Measurements from ENCODE around the gene UBE2D3. TPM values are rescaled to one million over a fixed set of nuclear protein-coding genes. Genes with fewer than 3 reads are reported as not detected.

The UBE2D3 gene
- total RNA-seq, 1 experiment from 2014 or later, result 522 TPM

DNA sequence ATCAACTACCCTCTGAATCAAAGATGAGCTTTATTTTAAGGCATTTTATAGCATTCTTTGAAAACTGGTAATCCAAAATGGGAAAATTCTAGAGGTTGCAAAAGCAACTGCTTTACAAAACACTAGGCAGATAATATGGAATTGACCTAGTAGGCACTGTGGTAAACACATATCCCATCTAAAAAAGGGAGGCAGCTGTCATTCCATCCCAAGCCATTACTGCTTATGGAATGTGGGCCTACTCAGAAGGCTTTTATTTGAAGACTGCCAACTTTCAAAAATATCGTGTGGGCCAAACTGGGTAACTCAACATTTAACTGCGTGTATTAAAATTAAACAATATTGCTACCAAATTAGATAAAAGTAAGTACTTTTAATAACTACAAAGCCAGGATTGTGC lies 19.3 kb downstream of the UBE2D3 start:
- DNase-seq (ENCODE audit: low spot score), result no peak
- in situ Hi-C loops (cut with HindIII; ENCODE audit: low sequenced_read_pairs), result loop anchor here (10.0 kb wide), 1 partner anchor 183 kb away; no protein-coding TSS in a partner anchor

DNA sequence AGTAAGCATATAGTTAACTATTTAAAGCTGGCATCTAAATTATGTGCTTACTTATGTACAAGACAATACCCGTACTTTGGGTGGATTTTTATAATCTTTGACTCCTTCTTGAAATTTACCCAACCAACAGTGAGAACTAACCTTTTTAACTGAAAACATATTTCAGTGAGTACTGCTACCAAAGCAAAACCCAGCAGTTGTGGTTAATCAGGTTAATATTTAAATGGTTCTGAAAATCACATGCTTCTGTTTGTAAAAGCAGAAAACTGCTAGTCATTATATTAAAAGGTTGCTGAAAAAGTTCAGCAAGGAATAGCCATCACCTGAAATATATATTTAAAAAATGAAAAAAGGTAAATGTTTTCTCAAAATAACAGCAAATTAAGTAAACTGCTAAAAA lies 20.0 kb downstream of the UBE2D3 start:
- in situ Hi-C loops (cut with HindIII; ENCODE audit: low sequenced_read_pairs), result loop anchor here (10.0 kb wide), 1 partner anchor 183 kb away; no protein-coding TSS in a partner anchor
- no peak for DNase-seq (ENCODE audit: low spot score)

DNA sequence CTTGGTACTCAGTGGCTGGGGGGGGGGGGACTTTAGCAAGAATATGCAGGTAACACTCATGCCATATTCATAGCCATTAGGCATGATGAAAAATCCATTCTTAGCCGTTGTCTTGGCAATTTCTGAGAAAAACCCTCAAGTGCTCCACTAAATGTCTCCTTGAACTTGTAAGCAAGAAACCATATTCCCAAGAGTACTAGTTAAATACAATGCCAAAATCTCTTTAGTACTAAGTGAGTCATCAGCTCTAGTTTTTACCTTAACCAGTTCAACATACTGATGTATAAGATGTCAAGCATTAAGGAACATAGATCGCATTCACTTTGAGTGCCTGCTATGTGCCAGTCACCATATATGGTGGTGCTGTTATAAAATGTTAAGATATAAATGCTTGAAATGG lies 27.5 kb downstream of the UBE2D3 start:
- in situ Hi-C loops (cut with HindIII; ENCODE audit: low sequenced_read_pairs), result loop anchor here (10.0 kb wide), 1 partner anchor 175 kb away; no protein-coding TSS in a partner anchor
- no peak for DNase-seq (ENCODE audit: low spot score)

DNA sequence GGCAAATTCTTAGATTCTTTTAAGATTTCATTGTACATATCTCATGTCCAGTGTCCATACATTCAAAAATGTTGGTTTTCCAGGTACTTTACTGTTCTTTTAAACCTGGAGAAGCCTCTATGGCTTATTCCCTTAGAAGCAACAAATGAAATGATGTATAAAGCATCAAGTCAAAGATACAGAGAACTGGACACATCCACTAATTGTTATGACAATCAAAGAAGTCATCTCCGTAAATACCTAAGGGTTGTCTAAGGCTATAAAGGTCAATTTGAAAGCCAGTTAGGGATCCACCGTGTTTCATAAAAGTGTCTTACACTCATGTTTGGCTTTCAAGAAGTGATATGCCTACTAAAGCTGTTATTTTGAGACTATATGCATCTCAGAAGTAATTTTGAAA lies 32.4 kb downstream of the UBE2D3 start:
- in situ Hi-C loops (cut with HindIII; ENCODE audit: low sequenced_read_pairs), result no loop called here

DNA sequence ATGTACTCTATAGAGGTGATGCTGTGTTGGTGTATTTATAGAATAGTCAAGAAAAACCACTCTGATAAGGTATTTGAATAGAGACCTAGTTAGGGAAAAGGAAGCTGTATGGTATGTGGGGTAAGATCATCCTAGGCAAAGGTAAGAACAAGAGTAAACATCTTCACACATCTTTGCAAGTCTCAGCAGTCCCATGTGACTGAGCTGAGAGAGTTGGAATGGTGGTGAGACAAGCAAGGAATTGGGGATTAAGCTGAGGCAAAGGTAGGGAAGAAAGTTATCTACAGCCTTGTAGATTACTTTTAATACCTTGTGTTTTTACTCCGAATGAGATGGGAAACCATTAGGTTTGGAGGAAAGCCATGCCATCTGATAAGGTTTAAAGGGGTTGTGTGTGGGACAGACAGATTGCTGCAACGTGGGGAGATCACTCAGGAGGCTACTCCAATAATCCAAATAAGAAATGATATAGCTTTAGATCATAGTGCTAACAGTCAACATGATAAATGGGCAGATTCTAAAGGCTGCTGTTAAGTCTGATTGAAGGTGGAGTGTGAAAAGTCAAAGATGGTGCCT lies 34.9 kb downstream of the UBE2D3 start:
- in situ Hi-C loops (cut with HindIII; ENCODE audit: low sequenced_read_pairs), result no loop called here
- DNase-seq (ENCODE audit: low spot score), result no peak

More for the DNA sequence above, 32.4 kb downstream of the UBE2D3 start:
- no peak for DNase-seq (ENCODE audit: low spot score)

DNA sequence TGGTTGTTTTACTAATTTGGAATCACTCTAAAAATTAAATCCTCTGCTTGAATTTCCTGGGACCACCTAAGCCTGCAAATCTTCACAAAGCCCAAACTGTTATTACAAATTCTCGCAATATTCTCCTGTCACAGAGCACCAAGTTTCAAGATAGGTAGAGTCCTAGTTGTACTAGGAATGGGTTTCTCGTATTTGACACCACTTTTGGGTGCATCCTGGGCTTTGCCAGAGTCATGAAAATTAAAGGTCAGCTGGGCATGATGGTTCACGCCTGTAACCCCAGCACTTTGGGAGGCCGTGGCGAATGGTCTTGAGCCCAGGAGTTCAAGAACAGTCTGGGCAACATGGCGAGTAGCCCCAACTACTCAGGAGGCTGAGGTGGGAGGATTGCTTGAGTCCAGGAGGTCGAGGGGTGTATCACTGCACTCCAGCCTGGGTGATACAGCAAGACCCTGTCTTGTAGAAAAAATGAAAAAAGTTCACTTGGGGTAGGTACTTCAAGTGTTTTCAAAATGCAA lies 36.0 kb downstream of the UBE2D3 start:
- in situ Hi-C loops (cut with HindIII; ENCODE audit: low sequenced_read_pairs), result no loop called here

DNA sequence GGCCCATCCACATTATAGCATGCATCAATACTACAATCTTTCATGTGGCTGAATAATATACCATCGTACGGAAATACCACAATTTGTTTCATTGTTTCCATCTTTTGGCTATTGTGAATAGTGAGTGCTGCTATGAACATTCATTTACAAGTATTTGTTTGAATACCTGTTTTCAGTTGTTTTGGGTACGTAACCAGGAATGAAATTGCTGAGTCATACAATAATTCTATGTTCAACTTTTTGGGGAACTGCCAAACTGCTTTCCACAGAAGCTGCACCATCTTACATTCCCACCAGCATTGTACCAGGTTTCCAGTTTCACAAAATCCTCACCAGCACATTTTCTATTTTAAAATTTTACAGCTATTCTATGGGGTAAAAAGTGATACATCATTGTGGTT lies 38.0 kb downstream of the UBE2D3 start:
- in situ Hi-C loops (cut with HindIII; ENCODE audit: low sequenced_read_pairs), result no loop called here
- no peak for DNase-seq (ENCODE audit: low spot score)

More for the DNA sequence above, 36.0 kb downstream of the UBE2D3 start:
- no peak for DNase-seq (ENCODE audit: low spot score)

DNA sequence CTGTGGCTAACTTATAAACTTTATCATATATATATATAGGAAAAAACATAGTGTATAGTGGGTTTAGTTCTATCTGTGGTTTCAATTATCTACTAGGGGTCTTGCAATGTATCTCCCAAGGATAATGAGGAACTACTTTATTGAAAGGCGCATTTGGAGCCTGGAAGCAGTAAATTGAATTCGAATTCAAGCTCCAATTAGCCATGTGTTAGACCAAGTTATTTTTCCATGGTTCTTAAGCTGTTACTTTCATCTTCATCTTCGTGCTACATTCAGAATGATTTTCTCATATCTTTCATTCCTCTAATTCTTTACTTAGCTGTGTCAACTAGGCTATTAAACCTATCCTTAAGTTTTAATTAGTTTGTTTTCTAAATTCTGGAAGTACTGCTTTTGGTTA lies 39.4 kb downstream of the UBE2D3 start:
- no peak for DNase-seq (ENCODE audit: low spot score)
- in situ Hi-C loops (cut with HindIII; ENCODE audit: low sequenced_read_pairs), result no loop called here

DNA sequence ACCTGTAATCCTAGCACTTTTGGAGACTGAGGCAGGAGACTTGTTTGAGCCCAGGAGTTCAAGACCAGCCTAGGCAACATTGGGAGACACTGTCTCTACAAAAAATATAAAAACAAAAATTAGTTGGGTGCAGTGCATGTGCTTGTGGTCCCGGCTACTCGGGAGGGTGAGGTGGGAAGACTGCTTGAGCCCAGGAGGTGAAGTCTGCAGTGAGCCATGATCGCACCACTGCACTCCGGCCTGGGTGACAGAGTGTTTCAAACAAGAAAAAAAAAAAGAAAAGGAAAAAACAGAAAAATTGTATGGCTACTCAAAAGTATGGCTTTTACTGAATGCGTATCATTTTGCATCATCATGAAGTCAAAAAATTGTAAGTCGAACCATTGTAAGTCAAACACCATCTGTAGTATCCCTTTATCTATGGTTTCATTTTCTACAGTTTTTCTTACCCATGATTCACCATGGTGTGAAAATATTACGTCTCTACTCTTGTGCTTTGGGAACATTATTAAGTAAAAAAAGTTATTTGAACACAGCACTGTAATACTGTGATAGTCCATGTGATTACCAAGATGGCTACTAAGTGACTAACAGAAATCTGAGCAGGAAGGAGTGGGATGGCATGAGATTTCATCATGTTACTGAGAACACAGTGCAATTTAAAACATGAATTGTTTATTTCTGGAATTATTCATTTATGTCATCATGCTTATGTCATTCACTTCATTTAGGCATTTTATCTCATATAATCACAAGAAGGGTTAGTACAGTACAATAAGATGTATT lies 40.1 kb downstream of the UBE2D3 start:
- in situ Hi-C loops (cut with HindIII; ENCODE audit: low sequenced_read_pairs), result no loop called here
- no peak for DNase-seq (ENCODE audit: low spot score)

DNA sequence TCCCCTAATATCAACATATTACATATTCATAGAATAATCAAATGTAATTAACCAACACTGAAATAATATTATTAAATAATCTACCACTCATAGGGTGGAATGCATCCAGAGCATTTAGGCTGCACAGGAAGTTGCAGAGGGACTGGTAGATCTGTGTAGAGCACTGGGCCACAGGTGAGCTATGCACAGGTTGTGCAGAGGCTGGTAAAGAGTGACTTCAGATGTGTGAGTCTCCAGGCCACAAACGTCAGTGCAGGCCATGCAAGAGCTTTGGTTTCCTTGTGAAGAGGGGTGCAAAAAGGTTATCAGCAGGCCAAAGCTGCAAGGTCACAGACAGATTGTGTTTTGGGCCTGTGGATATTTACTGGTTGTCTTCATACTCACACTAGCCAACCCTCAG lies 41.1 kb downstream of the UBE2D3 start:
- in situ Hi-C loops (cut with HindIII; ENCODE audit: low sequenced_read_pairs), result no loop called here
- DNase-seq (ENCODE audit: low spot score), result no peak

DNA sequence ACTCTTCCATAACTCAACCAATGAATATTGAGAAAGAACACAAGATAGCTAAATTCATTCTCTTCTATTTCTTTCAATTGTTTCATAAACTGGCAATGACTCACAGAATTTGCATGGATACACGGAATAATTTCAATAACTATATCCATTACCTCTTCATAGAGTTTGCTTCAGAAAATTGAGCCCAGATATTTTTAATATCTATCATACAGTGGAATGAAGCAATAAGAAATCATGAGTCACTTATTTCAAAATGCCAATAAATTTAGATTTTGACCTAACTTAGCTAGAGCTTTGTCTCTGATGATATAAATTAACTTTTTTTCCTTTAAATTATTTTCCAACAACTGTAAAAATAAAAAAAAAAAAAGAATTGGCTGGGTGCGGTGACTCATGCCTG lies 44.3 kb downstream of the UBE2D3 start:
- no peak for DNase-seq (ENCODE audit: low spot score)
- in situ Hi-C loops (cut with HindIII; ENCODE audit: low sequenced_read_pairs), result no loop called here

DNA sequence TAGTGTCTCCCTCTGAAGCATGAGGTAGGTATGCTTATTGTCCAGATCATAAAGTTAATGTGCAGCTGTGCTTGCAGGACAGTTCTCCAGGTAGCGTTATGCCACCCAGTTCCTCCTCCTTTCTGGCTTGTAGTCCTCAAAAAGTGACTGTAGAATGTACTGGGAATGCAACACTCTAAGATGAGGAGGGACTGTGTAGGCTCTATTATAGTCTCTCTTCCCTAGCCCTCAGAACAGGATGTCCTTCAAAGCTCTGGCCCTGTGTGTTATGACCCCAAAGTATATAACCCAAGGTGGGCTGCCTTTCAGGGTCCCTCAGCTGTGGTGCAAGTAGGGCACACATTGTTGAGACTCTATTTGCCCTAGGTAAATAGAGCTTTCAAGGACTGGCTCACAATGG lies 45.8 kb downstream of the UBE2D3 start:
- no peak for DNase-seq (ENCODE audit: low spot score)
- in situ Hi-C loops (cut with HindIII; ENCODE audit: low sequenced_read_pairs), result no loop called here

DNA sequence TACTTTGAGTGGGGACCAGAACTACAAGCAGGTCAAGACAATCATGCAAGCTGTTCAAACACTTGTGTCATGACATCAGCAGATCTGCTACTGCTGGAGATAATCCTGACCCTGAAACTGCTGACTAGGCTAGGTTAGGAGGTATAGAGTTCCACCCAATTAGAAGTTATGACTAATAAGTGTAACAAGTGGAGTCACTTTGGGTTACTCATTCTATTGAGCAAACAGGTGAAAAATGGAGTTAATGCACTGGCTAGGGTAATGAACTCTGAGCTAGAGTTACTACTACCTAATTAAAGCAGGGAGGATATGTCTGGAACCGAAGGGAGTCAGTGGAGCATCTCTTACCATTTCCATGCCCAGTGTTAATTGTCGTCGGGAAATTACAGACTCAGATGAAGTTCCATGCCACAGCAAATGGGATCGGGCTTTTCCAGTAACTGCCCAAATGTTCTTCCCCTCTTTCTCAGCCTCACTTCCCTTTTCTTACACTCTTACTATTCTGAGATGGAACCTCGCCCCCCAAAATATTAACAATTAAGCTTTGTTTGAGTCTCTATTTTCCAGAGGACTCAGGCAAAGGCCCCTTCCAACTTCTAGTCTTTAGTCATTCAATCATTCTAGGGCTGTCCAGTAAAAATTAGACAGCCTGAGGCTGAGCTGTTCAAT lies 46.7 kb downstream of the UBE2D3 start:
- in situ Hi-C loops (cut with HindIII; ENCODE audit: low sequenced_read_pairs), result no loop called here
- DNase-seq (ENCODE audit: low spot score), result no peak

DNA sequence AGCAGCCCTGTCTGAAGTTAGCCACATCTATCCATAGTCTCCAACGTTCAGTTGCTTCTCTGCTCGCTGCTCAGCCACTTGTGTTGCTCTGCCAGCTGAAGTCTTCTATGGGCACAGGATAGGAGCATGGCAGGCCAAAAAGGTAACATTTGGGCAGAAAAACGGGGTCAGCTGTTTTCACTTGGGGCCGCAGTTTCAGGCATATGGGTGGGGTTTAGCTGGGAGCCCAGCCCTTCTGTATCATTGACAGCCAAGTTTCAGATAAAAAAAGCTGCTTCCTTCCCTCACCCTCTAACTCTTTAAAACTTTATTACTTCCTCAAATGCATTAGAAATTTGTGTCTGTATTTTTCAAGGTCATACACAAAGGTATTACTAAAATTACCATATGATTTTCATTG lies 48.1 kb downstream of the UBE2D3 start:
- in situ Hi-C loops (cut with HindIII; ENCODE audit: low sequenced_read_pairs), result no loop called here
- DNase-seq (ENCODE audit: low spot score), result no peak

DNA sequence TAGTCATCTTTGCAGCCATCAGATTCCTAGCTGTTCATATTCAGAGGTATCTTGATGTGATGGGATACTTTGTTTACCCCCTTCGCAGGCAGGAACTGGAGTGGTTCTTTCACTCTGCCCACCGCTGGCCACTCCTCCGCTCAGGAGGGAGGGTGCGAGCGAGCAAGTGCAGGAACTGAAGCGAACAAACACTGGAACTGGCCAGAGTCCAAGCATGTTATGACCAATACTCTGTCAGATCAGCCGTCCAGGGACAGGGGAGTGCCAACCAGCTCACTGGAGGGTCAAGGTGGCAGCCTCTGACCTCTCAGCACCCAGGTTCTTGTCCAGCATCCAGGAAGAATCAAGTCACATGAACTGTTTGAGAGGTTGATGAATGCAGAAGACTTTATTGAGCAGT lies 48.6 kb downstream of the UBE2D3 start:
- no peak for DNase-seq (ENCODE audit: low spot score)
- in situ Hi-C loops (cut with HindIII; ENCODE audit: low sequenced_read_pairs), result no loop called here

DNA sequence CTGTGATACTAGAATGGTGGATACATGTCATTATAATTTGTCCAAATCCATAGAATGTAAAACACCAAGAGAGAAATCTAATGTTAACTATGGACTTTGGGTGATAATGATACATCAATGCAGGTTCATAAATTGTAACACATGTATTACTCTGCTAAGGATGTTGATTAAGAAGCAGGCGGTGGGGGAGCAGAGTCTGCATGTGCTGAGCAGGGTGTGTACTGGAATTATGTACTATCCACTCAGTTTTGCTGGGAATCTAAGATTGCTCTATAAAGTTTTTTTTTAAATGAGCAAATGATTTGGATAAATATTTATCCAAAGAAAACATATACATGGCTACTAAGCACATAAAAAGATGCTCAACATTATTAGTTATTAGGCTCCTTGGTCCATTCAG lies 51.5 kb downstream of the UBE2D3 start:
- no peak for DNase-seq (ENCODE audit: low spot score)
- in situ Hi-C loops (cut with HindIII; ENCODE audit: low sequenced_read_pairs), result no loop called here

DNA sequence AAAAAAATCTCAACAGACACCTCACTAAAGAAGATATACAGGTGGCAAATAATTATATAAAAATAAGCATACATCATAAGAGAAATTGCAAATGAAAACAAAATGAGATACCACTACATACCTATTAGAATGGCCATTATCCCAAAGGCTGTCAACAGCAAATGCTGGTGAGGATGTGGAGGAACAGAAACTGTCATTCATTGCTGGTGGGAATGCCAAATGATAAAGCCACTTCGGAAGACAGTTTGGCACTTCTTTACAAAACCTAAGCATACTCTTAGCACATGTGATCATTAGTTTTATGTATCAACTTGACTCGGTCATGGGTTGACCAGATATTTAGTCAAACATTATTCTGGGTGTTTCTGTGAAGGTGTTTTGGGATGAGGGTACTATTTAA lies 53.1 kb downstream of the UBE2D3 start:
- in situ Hi-C loops (cut with HindIII; ENCODE audit: low sequenced_read_pairs), result no loop called here
- DNase-seq (ENCODE audit: low spot score), result no peak

DNA sequence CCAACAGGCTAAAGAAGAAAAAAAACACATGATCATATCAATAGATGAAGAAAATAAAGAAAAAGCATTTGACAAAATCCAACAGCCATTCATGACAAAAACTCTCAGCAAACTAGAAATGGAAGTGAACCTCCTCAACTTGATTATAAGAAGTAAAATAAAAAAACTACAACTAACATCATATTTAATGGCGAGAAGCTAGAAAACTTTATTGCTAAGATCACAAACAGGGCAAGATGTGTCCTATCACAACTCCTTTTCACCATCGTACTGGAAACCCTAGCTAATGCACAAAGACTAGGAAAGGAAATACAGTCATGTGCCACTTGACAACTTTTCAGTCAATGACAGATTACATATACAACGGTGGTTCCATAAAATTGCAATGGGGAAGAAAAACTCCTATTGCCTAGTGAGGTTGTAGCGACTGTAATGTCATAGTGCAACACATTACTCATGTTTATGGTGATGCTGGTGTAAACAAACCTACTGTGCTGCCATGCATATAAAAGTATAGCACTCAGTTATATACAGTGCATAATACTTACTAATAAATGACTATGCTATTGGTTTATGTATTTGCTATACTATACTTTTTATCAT lies 54.5 kb downstream of the UBE2D3 start:
- DNase-seq (ENCODE audit: low spot score), result no peak
- in situ Hi-C loops (cut with HindIII; ENCODE audit: low sequenced_read_pairs), result no loop called here

DNA sequence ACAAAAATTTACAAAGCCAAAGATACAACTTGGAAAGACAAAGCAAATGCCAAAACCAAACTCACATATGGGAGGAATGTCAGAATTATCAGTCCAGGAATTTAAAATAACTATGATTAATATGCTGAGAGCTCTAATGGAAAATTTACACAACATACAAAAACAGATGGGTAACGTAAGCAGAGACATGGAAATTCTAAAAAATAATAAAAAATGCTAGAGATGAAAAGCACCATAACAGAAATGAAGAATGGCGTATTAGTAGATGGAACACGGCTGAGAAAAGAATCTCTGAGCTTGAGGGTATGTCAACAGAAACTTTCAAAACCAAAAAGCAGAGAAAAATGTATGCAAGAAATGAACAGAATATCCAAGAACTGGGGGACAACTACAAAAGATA lies 62.5 kb downstream of the UBE2D3 start:
- DNase-seq (ENCODE audit: low spot score), result no peak
- in situ Hi-C loops (cut with HindIII; ENCODE audit: low sequenced_read_pairs), result no loop called here

DNA sequence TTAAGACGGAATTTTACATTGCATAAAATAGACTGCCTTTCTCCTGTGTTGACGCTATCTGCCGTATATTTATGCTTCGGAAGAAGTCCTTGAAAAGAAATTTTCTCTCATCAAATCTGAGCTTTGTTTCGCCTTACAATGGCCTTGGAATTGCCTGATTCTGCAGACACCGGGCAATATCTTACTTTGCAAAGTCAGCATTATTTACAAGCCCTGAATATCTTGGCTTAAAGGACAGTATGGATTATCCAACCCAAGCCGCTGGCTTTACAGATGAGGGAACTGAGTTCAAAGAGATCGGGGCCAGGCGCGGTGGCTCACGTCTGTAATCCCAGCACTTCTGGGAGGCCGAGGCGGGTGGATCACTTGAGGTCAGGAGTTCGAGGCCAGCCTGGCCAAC lies 65.4 kb downstream of the UBE2D3 start:
- DNase-seq (ENCODE audit: low spot score), result no peak
- in situ Hi-C loops (cut with HindIII; ENCODE audit: low sequenced_read_pairs), result no loop called here
